AG04450 (cell line): ENCODE results near the gene GM2A. TPM values are rescaled to one million over a fixed set of nuclear protein-coding genes. Genes with fewer than 3 reads are reported as not detected.

Source experiments
- CTCF ChIA-PET: fragments of 300-600, 350-600 bp; formaldehyde crosslinking; extraction: SDS; loops from one replicate; lab custom pipeline; 2022; ENCODE audit warnings: antibody characterized with exemption, inconsistent platforms; lab: Charles Lee
- POLR2A ChIA-PET: fragments of 350-600 bp; formaldehyde crosslinking; extraction: SDS; loops from one replicate; lab custom pipeline; 2021; ENCODE audit warnings: antibody characterized with exemption, inconsistent platforms; lab: Yijun Ruan, JAX
- DNase-seq: peaks from one replicate; pipeline ENCODE4 v3.0.0-alpha.2; 2011; ENCODE audit warnings: low read depth, low spot score
- H3K27ac ChIP-seq: one replicate; pipeline ENCODE4 v1.5.1; 2012; ENCODE audit warnings: low read depth, low read length, control low read depth
- H3K27me3 ChIP-seq: one replicate; pipeline ENCODE4 v1.6.0; 2012; ENCODE audit warnings: low read length; ENCODE audit not compliant: control insufficient read depth, insufficient read depth
- H3K4me3 ChIP-seq: 2 replicates; pipeline ENCODE4 v1.5.1; 2011; ENCODE audit warnings: mild to moderate bottlenecking, low read depth, low read length, control low read depth
- H3K9me3 ChIP-seq: 2 replicates; pipeline ENCODE4 v1.5.1; 2012; ENCODE audit warnings: low read length; ENCODE audit not compliant: control insufficient read depth, insufficient read depth
- CTCF ChIP-seq: IDR thresholded peaks from 2 replicates; pipeline ENCODE4 v1.5.1; 2011; ENCODE audit warnings: low read depth, low read length, control low read depth, inconsistent platforms
- polyA plus RNA-seq: library from polyadenylated mRNA; depleted of rRNA; stranded (reverse); fragments of >200 nt; gene quantifications from 2 replicates; pipeline ENCODE4 v1.2.3, GENCODE V29; 2011

Gene GM2A
- polyA plus RNA-seq, 1 experiment, result 18.4 TPM

GRCh38 chr5:151212406-151212798 lies 40.6 kb upstream of the GM2A start:
- POLR2A ChIA-PET, result interaction anchor here (0.6 kb wide), 1 partner anchor 354 kb away, joined by 3 read pairs; no protein-coding TSS in a partner anchor
- H3K27ac ChIP-seq, result no peak overlapping the region
- H3K27me3 ChIP-seq, result peaks cover 4% of the 10 kb centered on the region
- no peaks in the 10 kb centered on the region for H3K9me3 ChIP-seq
- H3K4me3 ChIP-seq, result no peak overlapping the region
- no peak for TF ChIP-seq CTCF
- no peak for DNase-seq
- CTCF ChIA-PET, result no interaction called here

GRCh38 chr5:151213803-151214613 lies 39.0 kb upstream of the GM2A start:
- Histone ChIP-seq H3K9me3 (no peaks in the 10 kb centered on the region), H3K27ac (no peak overlapping the region), H3K27me3 (peaks cover 2% of the 10 kb centered on the region), H3K4me3 (no peak overlapping the region)
- POLR2A ChIA-PET, result no interaction called here
- CTCF ChIA-PET, result no interaction called here
- no peak for DNase-seq
- TF ChIP-seq CTCF, result no peak

- no peaks in the 10 kb centered on the region for H3K9me3 ChIP-seq
- ChIA-PET POLR2A (no interaction called here), CTCF (no interaction called here)
- H3K27ac ChIP-seq, result no peak overlapping the region
- H3K4me3 ChIP-seq, result no peak overlapping the region
- H3K27me3 ChIP-seq, result peaks cover 3% of the 10 kb centered on the region
- TF ChIP-seq CTCF, result no peak
- no peak for DNase-seq
Observed at GRCh38 chr5:151214614-151215545, 38.1 kb upstream of the GM2A start.

DNA sequence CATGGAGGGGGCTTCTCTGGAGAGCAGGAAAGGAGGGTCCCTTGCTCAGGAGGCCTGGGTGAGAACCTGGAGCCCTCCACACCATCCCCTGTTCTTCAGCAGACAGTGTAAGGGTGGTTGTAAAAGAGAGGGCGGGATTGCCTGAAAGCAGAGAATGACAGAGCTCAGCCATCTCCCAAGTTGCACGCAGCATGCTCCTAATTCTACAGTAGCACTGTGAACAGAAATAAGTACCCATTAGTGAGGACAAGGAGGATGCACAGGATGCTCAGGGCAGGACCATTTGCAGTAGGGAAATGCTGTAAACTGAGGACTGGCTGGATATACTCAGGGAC lies 37.5 kb upstream of the GM2A start:
- no peak for DNase-seq
- Histone ChIP-seq H3K27me3 (peaks cover 3% of the 10 kb centered on the region), H3K9me3 (no peaks in the 10 kb centered on the region), H3K27ac (no peak overlapping the region), H3K4me3 (no peak overlapping the region)
- CTCF ChIA-PET, result no interaction called here
- TF ChIP-seq CTCF, result no peak
- POLR2A ChIA-PET, result interaction anchor here (0.6 kb wide), 1 partner anchor 506 kb away, joined by 3 read pairs; no protein-coding TSS in a partner anchor

GRCh38 chr5:151216781-151217180 lies 36.2 kb upstream of the GM2A start:
- TF ChIP-seq CTCF, result no peak
- no peak for DNase-seq
- ChIA-PET CTCF (no interaction called here), POLR2A (interaction anchor here (0.6 kb wide), 1 partner anchor 96 kb away, joined by 3 read pairs; no protein-coding TSS in a partner anchor)
- Histone ChIP-seq H3K9me3 (no peaks in the 10 kb centered on the region), H3K4me3 (no peak overlapping the region), H3K27ac (no peak overlapping the region), H3K27me3 (peaks cover 3% of the 10 kb centered on the region)
